GM12891 (cell line): ENCODE results near the gene EVI5.
"Not testable (repeated sequence)": the region's sequence is repeated elsewhere in the genome, so short reads cannot be mapped to it uniquely, and the experiment has no call there.

ENCODE experiments used
- PAX5 ChIP-seq: IDR thresholded peaks from 2 replicates; pipeline ENCODE4 v1.6.1; 2011; ENCODE audit warnings: low read length, moderate library complexity, mild to moderate bottlenecking; ENCODE audit not compliant: insufficient read depth, severe bottlenecking
- POLR2A ChIP-seq: IDR thresholded peaks from 2 replicates; pipeline ENCODE4 v1.6.1; 2011; ENCODE audit warnings: low read depth, low read length, control low read depth
- POLR2AphosphoS5 ChIP-seq: IDR thresholded peaks from 2 replicates; pipeline ENCODE4 v1.6.1; 2011; ENCODE audit warnings: low read depth, low read length, control low read depth
- SPI1 ChIP-seq: IDR thresholded peaks from 2 replicates; pipeline ENCODE4 v1.6.1; 2011; ENCODE audit warnings: low read depth, low read length, control low read depth
- TAF1 ChIP-seq: IDR thresholded peaks from 2 replicates; pipeline ENCODE4 v1.6.1; 2011; ENCODE audit warnings: low read depth, low read length, control low read depth

DNA sequence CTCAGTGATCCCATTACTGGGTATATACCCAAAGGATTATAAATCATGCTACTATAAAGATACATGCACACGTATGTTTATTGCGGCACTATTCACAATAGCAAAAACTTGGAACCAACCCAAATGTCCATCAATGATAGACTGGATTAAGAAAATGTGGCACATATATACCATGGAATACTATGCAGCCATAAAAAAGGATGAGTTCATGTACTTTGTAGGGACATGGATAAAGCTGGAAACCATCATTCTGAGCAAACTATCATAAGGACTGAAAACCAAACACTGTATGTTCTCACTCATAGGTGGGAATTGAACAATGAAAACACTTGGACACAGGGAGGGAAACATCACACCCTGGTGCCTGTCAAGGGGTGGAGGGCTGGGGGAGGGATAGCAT, 63.8 kb downstream of the EVI5 start:
- TF ChIP-seq POLR2AphosphoS5, POLR2A, TAF1, PAX5, SPI1: not testable (repeated sequence)
